SHP77 (cell line): ENCODE data around the gene GPT2.
"Not testable (repeated sequence)": the region's sequence is repeated elsewhere in the genome, so short reads cannot be mapped to it uniquely, and the experiment has no call there.

Experiments
- DNase-seq, 2 experiments: peaks; one replicate each; lab custom pipeline; 2025; lab: John Stamatoyannopoulos, UW

Gene GPT2

GRCh38 chr16:46862555-46863447, 21.4 kb upstream of the GPT2 start:
- no peak for DNase-seq

- no peak for DNase-seq
Measured at GRCh38 chr16:46866286-46866685, 17.9 kb upstream of the GPT2 start.

GRCh38 chr16:46867486-46867885, 16.7 kb upstream of the GPT2 start:
- DNase-seq, result not testable (repeated sequence)

- not testable (repeated sequence) for DNase-seq
Measured at GRCh38 chr16:46868891-46869290, 15.3 kb upstream of the GPT2 start.

- no peak for DNase-seq
Measured at GRCh38 chr16:46871597-46871996, 12.6 kb upstream of the GPT2 start.

- DNase-seq, result no peak
Measured at GRCh38 chr16:46873201-46873600, 11.0 kb upstream of the GPT2 start.

- DNase-seq, result no peak
Measured at GRCh38 chr16:46875243-46875642, 8.9 kb upstream of the GPT2 start.

- peak in 1 of 2 experiments; percentile 44 for DNase-seq
Measured at GRCh38 chr16:46882304-46882939, 1.7 kb upstream of the GPT2 start.

GRCh38 chr16:46882940-46883307, 1.2 kb upstream of the GPT2 start:
- no peak for DNase-seq

GRCh38 chr16:46883353-46883689, 841 bp upstream of the GPT2 start:
- peak; percentile 63 to 73 for DNase-seq

GRCh38 chr16:46884513-46885293, 541 bp downstream of the GPT2 start:
- peak in 1 of 2 experiments; percentile 36 for DNase-seq

- DNase-seq, result peak in 1 of 2 experiments; percentile 8
Measured at GRCh38 chr16:46885960-46886763, 2.0 kb downstream of the GPT2 start.

- no peak for DNase-seq
Measured at GRCh38 chr16:46886764-46887523, 2.8 kb downstream of the GPT2 start.

- DNase-seq, result no peak
Measured at GRCh38 chr16:46887524-46887854, 3.3 kb downstream of the GPT2 start.

GRCh38 chr16:46889245-46889941, 5.2 kb downstream of the GPT2 start:
- no peak for DNase-seq

- no peak for DNase-seq
Measured at GRCh38 chr16:46889942-46890300, 5.8 kb downstream of the GPT2 start.

- no peak for DNase-seq
Measured at GRCh38 chr16:46891910-46892309, 7.7 kb downstream of the GPT2 start.

- no peak for DNase-seq
Measured at GRCh38 chr16:46894036-46894672, 10.0 kb downstream of the GPT2 start.

GRCh38 chr16:46895399-46896313, 11.5 kb downstream of the GPT2 start:
- DNase-seq, result peak in 1 of 2 experiments; percentile 9
